Right atrium auricular region (tissue), 2 donors: ENCODE results near the gene EPHA5. TPM values are rescaled to one million over a fixed set of nuclear protein-coding genes. Genes with fewer than 3 reads are reported as not detected.

Source experiments
- DNase-seq: peaks from one replicate; pipeline ENCODE4 v3.0.0-alpha.2; 2019; ENCODE audit warnings: low spot score
- H3K27ac ChIP-seq, 2 donors: fragments of 200-600 bp; sonication (generic); 1 replicate in 1 of 2; 2 replicates in 1 of 2; pipeline ENCODE4 v1.5.1; 2016 to 2019
- H3K27me3 ChIP-seq, 2 donors: fragments of 200-600 bp; sonication (generic); one replicate each; pipeline versions ENCODE4 v1.5.1 to v1.6.0; 2017 to 2019
- H3K36me3 ChIP-seq: fragments of 200-600 bp; sonication (generic); one replicate; pipeline ENCODE4 v1.5.1; 2016
- H3K4me1 ChIP-seq, 2 donors: fragments of 200-600 bp; sonication (generic); one replicate each; pipeline versions ENCODE4 v1.5.1 to v1.6.0; 2017 to 2019
- H3K4me3 ChIP-seq, 2 donors: fragments of 200-600 bp; sonication (generic); 1 replicate in 1 of 2; 2 replicates in 1 of 2; pipeline ENCODE4 v1.5.1; 2017 to 2019; ENCODE audit warnings: mild to moderate bottlenecking in 1 of 2, moderate library complexity in 1 of 2
- H3K9me3 ChIP-seq, 2 donors: fragments of 200-600 bp; sonication (generic); one replicate each; pipeline ENCODE4 v1.5.1; 2019
- total RNA-seq, 2 donors: library from RNA; depleted of rRNA; stranded (reverse); fragments of >200 nt; gene quantifications; one replicate each; pipeline ENCODE4 v1.1.0, GENCODE V29; 2016
- TF ChIP-seq, protein P1 (sequence below), 2 donors: fragments of 200-600 bp; sonication (generic); IDR thresholded peaks; one replicate each; pipeline ENCODE4 v1.5.1; 2019; ENCODE audit warnings: antibody characterized with exemption in 2 of 2

Gene EPHA5
- total RNA-seq, 2 donors from 2014 or later: 0.24 to 9.8 TPM

DNA sequence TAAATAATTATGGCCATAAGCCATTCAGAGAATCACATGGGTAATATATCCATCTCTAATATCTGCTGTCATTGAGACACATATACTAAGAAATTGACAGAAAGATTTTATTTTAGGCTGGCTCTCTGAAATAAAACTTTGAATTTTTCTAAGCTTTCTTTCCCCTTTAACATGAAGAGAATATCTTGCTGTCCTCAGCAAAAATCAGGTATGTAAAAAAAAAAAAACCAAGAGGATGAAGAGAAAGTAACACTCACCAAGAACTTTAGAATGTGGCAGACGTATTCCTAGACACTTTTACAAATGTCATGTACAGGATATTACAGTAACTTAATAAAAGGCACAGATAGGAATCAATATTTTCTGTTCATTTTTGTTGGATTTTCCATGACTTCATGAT is 65.8 kb downstream of the EPHA5 start:
- Histone ChIP-seq H3K27me3 (no peaks in the 10 kb centered on the region), H3K36me3 (no peaks in the 10 kb centered on the region), H3K9me3 (no peaks in the 10 kb centered on the region), H3K27ac (no peak overlapping the region), H3K4me3 (no peak overlapping the region), H3K4me1 (no peaks in the 10 kb centered on the region)
- TF ChIP-seq, protein P1, sequence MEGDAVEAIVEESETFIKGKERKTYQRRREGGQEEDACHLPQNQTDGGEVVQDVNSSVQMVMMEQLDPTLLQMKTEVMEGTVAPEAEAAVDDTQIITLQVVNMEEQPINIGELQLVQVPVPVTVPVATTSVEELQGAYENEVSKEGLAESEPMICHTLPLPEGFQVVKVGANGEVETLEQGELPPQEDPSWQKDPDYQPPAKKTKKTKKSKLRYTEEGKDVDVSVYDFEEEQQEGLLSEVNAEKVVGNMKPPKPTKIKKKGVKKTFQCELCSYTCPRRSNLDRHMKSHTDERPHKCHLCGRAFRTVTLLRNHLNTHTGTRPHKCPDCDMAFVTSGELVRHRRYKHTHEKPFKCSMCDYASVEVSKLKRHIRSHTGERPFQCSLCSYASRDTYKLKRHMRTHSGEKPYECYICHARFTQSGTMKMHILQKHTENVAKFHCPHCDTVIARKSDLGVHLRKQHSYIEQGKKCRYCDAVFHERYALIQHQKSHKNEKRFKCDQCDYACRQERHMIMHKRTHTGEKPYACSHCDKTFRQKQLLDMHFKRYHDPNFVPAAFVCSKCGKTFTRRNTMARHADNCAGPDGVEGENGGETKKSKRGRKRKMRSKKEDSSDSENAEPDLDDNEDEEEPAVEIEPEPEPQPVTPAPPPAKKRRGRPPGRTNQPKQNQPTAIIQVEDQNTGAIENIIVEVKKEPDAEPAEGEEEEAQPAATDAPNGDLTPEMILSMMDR (IDR thresholded peaks at IDR 0.05): no peak
- no peak for DNase-seq

DNA sequence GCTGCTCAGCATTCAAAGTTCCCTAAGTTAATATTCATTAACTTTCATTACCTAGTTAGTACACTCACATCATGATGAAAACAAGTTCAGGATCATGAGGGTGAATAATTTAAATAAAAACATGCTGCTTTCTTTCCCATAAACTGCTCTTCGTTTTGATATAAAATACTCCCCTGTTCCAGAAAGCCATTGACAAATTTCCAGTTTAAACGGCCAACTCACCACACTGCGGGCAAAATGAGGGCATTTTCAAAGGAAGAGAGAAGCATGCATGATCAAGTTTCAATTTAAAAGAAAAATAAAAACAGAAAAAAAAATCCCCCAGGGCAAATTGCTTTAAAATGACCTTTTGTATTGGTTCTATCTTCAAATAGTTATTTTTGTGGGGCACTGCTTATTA is 69.6 kb downstream of the EPHA5 start:
- Histone ChIP-seq H3K4me3 (no peak overlapping the region), H3K36me3 (no peaks in the 10 kb centered on the region), H3K27ac (no peak overlapping the region), H3K4me1 (no peaks in the 10 kb centered on the region), H3K9me3 (no peaks in the 10 kb centered on the region), H3K27me3 (no peaks in the 10 kb centered on the region)
- TF ChIP-seq, protein P1 (IDR thresholded peaks at IDR 0.05): no peak
- no peak for DNase-seq

DNA sequence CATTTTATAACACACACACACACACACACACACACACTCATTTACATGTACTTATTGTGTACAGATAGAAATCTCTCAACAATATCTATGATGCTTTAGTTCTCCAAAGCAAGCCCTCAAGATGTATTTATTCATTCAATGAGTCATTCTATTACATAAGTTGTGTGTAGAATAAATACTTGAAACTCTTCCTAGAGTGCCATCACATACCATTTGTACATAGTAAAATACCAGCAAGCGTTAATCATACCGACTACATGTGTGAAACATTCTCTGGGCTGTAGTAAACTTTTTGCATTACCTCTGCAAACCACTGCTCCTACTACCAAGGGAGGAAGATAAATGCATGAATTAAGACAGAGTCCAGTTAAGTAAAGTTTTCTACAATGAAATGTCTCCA is 70.9 kb downstream of the EPHA5 start:
- H3K27ac ChIP-seq: no peak overlapping the region
- H3K4me1 ChIP-seq: no peaks in the 10 kb centered on the region
- TF ChIP-seq, protein P1 (IDR thresholded peaks at IDR 0.05): no peak
- H3K36me3 ChIP-seq: no peaks in the 10 kb centered on the region
- no peaks in the 10 kb centered on the region for H3K9me3 ChIP-seq
- H3K4me3 ChIP-seq: no peak overlapping the region
- no peaks in the 10 kb centered on the region for H3K27me3 ChIP-seq
- DNase-seq: no peak

DNA sequence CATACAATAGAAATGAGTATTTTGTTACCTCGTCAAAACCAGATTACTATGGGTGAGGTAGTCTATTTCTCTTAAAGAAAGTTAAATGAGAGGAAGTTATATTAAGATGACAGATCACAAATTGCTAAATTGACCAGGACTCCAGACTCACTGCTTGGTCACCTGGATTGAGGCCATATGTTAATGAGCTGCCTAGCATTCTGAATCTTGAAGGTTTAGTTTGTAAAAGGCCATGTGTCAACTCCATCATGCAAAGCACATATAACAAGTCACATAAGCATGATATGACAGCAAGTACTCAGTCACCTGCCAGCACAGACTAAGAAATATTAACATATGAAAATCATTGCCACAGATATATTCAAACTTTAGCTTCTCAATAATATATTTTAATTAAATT is 72.6 kb downstream of the EPHA5 start:
- no peaks in the 10 kb centered on the region for H3K4me1 ChIP-seq
- no peaks in the 10 kb centered on the region for H3K36me3 ChIP-seq
- no peak overlapping the region for H3K27ac ChIP-seq
- TF ChIP-seq, protein P1 (IDR thresholded peaks at IDR 0.05): no peak
- H3K9me3 ChIP-seq: no peaks in the 10 kb centered on the region
- H3K27me3 ChIP-seq: no peaks in the 10 kb centered on the region
- H3K4me3 ChIP-seq: no peak overlapping the region
- DNase-seq: no peak

DNA sequence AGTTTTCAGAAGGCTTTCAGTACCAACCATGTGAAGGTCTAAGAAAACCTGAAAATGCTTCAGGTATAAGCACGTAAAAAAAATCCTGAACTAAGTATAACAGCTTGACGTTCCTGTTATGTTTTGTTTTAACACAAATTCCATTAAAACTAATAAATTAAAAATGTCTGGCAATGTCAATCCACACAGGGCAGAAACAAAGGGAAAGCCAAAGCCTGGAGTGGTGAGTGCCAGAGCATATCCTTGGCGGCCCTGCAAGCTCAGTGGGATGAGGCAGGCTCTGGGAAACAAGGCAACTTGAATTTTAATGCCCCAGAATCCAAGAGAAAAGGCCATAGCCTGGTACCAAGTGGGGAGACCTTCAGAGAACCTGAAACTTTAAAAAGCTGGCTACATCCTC is 78.2 kb downstream of the EPHA5 start:
- H3K4me1 ChIP-seq: no peaks in the 10 kb centered on the region
- H3K27me3 ChIP-seq: no peaks in the 10 kb centered on the region
- H3K27ac ChIP-seq: no peak overlapping the region
- no peaks in the 10 kb centered on the region for H3K9me3 ChIP-seq
- no peaks in the 10 kb centered on the region for H3K36me3 ChIP-seq
- no peak for DNase-seq
- TF ChIP-seq, protein P1 (IDR thresholded peaks at IDR 0.05): no peak
- no peak overlapping the region for H3K4me3 ChIP-seq

DNA sequence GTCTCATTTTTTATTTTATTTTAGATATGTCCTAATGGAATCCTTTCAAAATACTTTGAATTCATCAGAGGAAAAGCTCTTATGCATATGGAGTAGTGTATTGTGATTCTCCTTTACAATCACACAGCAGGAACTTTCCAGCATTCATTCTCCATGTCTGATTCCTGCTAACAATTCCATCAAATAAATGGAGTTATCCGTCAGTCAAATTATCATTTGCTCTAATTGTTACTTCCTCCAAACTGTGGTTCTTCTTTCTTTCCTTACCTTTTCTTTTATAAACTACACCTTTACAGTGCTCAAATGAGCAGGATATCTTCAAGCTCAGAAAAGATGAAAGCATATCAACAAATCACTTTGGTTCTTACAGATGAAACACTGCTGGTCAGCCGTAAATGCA is 80.4 kb downstream of the EPHA5 start:
- DNase-seq: no peak
- Histone ChIP-seq H3K27ac (no peak overlapping the region), H3K4me1 (no peaks in the 10 kb centered on the region), H3K27me3 (no peaks in the 10 kb centered on the region), H3K9me3 (no peaks in the 10 kb centered on the region), H3K4me3 (no peak overlapping the region), H3K36me3 (no peaks in the 10 kb centered on the region)
- TF ChIP-seq, protein P1 (IDR thresholded peaks at IDR 0.05): no peak
